ENCODE data around the gene ZRANB2.

Gene ZRANB2

GRCh38 chr1:71080230-71080738, 551 bp downstream of the ZRANB2 start:
- Histone ChIP-seq H3K27ac (ENCODE audit: low read depth, low read length) (peak overlapping the region; percentile 55), H2AK5ac (ENCODE audit: low read length) (no peak overlapping the region), H2BK15ac (replicated peaks; ENCODE audit: low read depth) (no peak overlapping the region), H3K4me2 (ENCODE audit: low read length) (peak overlapping the region; percentile 46), H3K79me2 (ENCODE audit: control insufficient read depth, insufficient read depth, low read length) (peaks cover 25% of the 10 kb centered on the region), H3K4me1 (ENCODE audit: control insufficient read depth, low read depth, low read length) (no peaks in the 10 kb centered on the region), H3K23ac (ENCODE audit: low read length) (no peak overlapping the region), H4K8ac (ENCODE audit: low read depth, low read length) (peak overlapping the region; percentile 98), H3K56ac (ENCODE audit: low read length) (peak overlapping the region; percentile 96), H3K27me3 (ENCODE audit: insufficient read depth, low read length, poor library complexity) (no peaks in the 10 kb centered on the region), H3K4ac (ENCODE audit: low read depth, low read length) (peak overlapping the region; percentile 81), H3K36me3 (ENCODE audit: control insufficient read depth, insufficient read depth, low read length) (peaks cover under 1% of the 10 kb centered on the region), H3K79me1 (ENCODE audit: low read length) (peaks cover 3% of the 10 kb centered on the region), H4K5ac (ENCODE audit: low read length) (no peak overlapping the region), H2BK120ac (ENCODE audit: low read depth, low read length) (peak overlapping the region; percentile 51), H2BK5ac (ENCODE audit: low read length) (peak overlapping the region; percentile 56), H3K18ac (ENCODE audit: low read length) (peak overlapping the region; percentile 99), H3K4me3 (ENCODE audit: low read length) (peak overlapping the region; percentile 96), H3K9ac (ENCODE audit: low read length) (peak overlapping the region; percentile 94)
- WGBS (ENCODE audit: extremely low coverage, insufficient coverage, low lambda C conversion rate): no CpG with 5 or more reads among the region's 17 CpGs
- peak; percentile 53 for DNase-seq

- no peak overlapping the region for H2BK15ac ChIP-seq (replicated peaks; ENCODE audit: low read depth)
- H3K18ac ChIP-seq (ENCODE audit: low read length): no peak overlapping the region
- H3K4me2 ChIP-seq (ENCODE audit: low read length): no peak overlapping the region
- H4K8ac ChIP-seq (ENCODE audit: low read depth, low read length): no peak overlapping the region
- no peaks in the 10 kb centered on the region for H3K4me1 ChIP-seq (ENCODE audit: control insufficient read depth, low read depth, low read length)
- H3K36me3 ChIP-seq (ENCODE audit: control insufficient read depth, insufficient read depth, low read length): peaks cover 3% of the 10 kb centered on the region
- peaks cover 3% of the 10 kb centered on the region for H3K79me1 ChIP-seq (ENCODE audit: low read length)
- no peak overlapping the region for H3K56ac ChIP-seq (ENCODE audit: low read length)
- no peak overlapping the region for H2BK120ac ChIP-seq (ENCODE audit: low read depth, low read length)
- no peaks in the 10 kb centered on the region for H3K27me3 ChIP-seq (ENCODE audit: insufficient read depth, low read length, poor library complexity)
- DNase-seq: no peak
- no CpG with 5 or more reads among the region's 1 CpG for WGBS (ENCODE audit: extremely low coverage, insufficient coverage, low lambda C conversion rate)
- no peak overlapping the region for H3K23ac ChIP-seq (ENCODE audit: low read length)
- no peak overlapping the region for H3K27ac ChIP-seq (ENCODE audit: low read depth, low read length)
- no peak overlapping the region for H2BK5ac ChIP-seq (ENCODE audit: low read length)
- no peak overlapping the region for H2AK5ac ChIP-seq (ENCODE audit: low read length)
- H3K9ac ChIP-seq (ENCODE audit: low read length): no peak overlapping the region
- H3K4me3 ChIP-seq (ENCODE audit: low read length): no peak overlapping the region
- peaks cover 20% of the 10 kb centered on the region for H3K79me2 ChIP-seq (ENCODE audit: control insufficient read depth, insufficient read depth, low read length)
- H3K4ac ChIP-seq (ENCODE audit: low read depth, low read length): no peak overlapping the region
- H4K5ac ChIP-seq (ENCODE audit: low read length): no peak overlapping the region
Observed at GRCh38 chr1:71074681-71075080, 6.2 kb downstream of the ZRANB2 start.

DNA sequence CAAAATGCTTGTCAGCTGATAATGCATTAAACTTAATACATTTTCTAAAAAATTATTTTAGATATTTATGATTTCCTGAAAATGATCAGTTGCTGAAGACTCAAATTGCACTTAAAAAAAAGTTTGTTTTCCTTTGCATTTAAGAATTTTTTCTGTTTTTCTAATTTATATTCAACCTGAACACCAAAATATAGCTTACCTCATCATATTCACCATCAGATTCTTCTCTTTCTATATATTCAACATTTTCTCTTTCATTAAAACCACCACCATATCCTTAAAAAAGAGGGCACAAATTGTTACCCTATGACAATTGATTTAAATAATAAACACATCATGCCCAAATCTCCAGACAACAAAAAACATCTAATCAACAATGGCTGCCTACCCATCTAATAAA, 8.6 kb downstream of the ZRANB2 start:
- no peak overlapping the region for H3K4me2 ChIP-seq (ENCODE audit: low read length)
- no peak overlapping the region for H4K5ac ChIP-seq (ENCODE audit: low read length)
- no peak overlapping the region for H2AK5ac ChIP-seq (ENCODE audit: low read length)
- H3K27me3 ChIP-seq (ENCODE audit: insufficient read depth, low read length, poor library complexity): no peaks in the 10 kb centered on the region
- peaks cover 5% of the 10 kb centered on the region for H3K36me3 ChIP-seq (ENCODE audit: control insufficient read depth, insufficient read depth, low read length)
- H3K79me2 ChIP-seq (ENCODE audit: control insufficient read depth, insufficient read depth, low read length): peaks cover 7% of the 10 kb centered on the region
- H3K27ac ChIP-seq (ENCODE audit: low read depth, low read length): no peak overlapping the region
- no peak overlapping the region for H2BK5ac ChIP-seq (ENCODE audit: low read length)
- no peak overlapping the region for H3K18ac ChIP-seq (ENCODE audit: low read length)
- no peaks in the 10 kb centered on the region for H3K4me1 ChIP-seq (ENCODE audit: control insufficient read depth, low read depth, low read length)
- no peak overlapping the region for H3K56ac ChIP-seq (ENCODE audit: low read length)
- no peak overlapping the region for H3K23ac ChIP-seq (ENCODE audit: low read length)
- no peak overlapping the region for H2BK120ac ChIP-seq (ENCODE audit: low read depth, low read length)
- H3K9ac ChIP-seq (ENCODE audit: low read length): no peak overlapping the region
- no peak overlapping the region for H4K8ac ChIP-seq (ENCODE audit: low read depth, low read length)
- no peak for DNase-seq
- H3K4me3 ChIP-seq (ENCODE audit: low read length): no peak overlapping the region
- no peak overlapping the region for H3K4ac ChIP-seq (ENCODE audit: low read depth, low read length)
- H2BK15ac ChIP-seq (replicated peaks; ENCODE audit: low read depth): no peak overlapping the region
- peaks cover 3% of the 10 kb centered on the region for H3K79me1 ChIP-seq (ENCODE audit: low read length)

- H2BK5ac ChIP-seq (ENCODE audit: low read length): no peak overlapping the region
- no peak overlapping the region for H3K4ac ChIP-seq (ENCODE audit: low read depth, low read length)
- H3K56ac ChIP-seq (ENCODE audit: low read length): no peak overlapping the region
- H3K79me2 ChIP-seq (ENCODE audit: control insufficient read depth, insufficient read depth, low read length): peaks cover 7% of the 10 kb centered on the region
- no peak for DNase-seq
- no peak overlapping the region for H3K18ac ChIP-seq (ENCODE audit: low read length)
- H4K8ac ChIP-seq (ENCODE audit: low read depth, low read length): no peak overlapping the region
- peaks cover 3% of the 10 kb centered on the region for H3K79me1 ChIP-seq (ENCODE audit: low read length)
- no peak overlapping the region for H2BK120ac ChIP-seq (ENCODE audit: low read depth, low read length)
- no peak overlapping the region for H4K5ac ChIP-seq (ENCODE audit: low read length)
- H2AK5ac ChIP-seq (ENCODE audit: low read length): no peak overlapping the region
- H3K4me3 ChIP-seq (ENCODE audit: low read length): no peak overlapping the region
- no peak overlapping the region for H3K27ac ChIP-seq (ENCODE audit: low read depth, low read length)
- WGBS (ENCODE audit: extremely low coverage, insufficient coverage, low lambda C conversion rate): no CpG with 5 or more reads among the region's 4 CpGs
- H2BK15ac ChIP-seq (replicated peaks; ENCODE audit: low read depth): no peak overlapping the region
- H3K27me3 ChIP-seq (ENCODE audit: insufficient read depth, low read length, poor library complexity): no peaks in the 10 kb centered on the region
- no peak overlapping the region for H3K23ac ChIP-seq (ENCODE audit: low read length)
- H3K9ac ChIP-seq (ENCODE audit: low read length): no peak overlapping the region
- H3K4me1 ChIP-seq (ENCODE audit: control insufficient read depth, low read depth, low read length): no peaks in the 10 kb centered on the region
- no peak overlapping the region for H3K4me2 ChIP-seq (ENCODE audit: low read length)
- H3K36me3 ChIP-seq (ENCODE audit: control insufficient read depth, insufficient read depth, low read length): peaks cover 5% of the 10 kb centered on the region
Observed at GRCh38 chr1:71071720-71072119, 9.1 kb downstream of the ZRANB2 start.

DNA sequence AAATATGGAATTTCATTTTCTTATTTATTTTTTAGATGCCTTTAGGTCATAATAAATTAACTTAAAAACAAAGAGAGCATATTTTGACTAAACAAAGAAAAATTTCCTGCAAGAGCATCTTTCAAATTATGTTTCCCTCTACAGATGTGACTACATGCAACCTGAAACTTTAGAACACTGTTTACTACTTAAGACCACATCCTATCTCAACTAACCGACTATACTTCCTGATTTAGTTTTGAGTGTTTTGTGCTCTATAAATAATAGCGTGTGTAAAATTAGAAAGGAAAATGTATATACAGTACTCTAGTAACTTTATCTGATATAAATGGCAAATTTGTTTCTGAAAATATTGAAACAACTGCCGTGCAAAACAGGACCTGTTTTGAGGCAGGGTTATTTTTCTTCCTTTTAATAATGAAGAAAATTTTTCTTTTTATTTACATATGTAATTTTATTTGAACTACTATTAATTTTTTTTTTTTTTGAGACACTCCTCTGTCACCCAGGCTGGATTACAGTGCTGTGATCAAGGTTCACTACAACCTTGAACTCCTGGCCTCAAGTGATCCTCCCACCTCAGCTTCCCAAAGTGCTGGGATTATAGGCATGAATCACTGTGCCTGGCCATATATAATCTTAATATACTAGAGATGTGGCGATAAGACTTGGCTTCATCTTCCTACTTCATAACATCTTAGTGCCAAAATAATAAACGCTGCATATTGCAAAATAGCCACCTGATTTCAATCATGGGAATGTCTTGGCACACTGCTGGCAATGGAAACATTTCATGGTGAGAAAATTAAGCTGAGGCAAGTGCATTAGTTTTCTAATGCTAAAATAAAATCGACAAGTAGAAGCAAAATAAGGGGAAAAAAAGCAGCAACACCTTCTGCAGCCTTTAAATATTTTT, 12.3 kb downstream of the ZRANB2 start:
- Histone ChIP-seq H3K27me3 (ENCODE audit: insufficient read depth, low read length, poor library complexity) (no peaks in the 10 kb centered on the region), H3K36me3 (ENCODE audit: control insufficient read depth, insufficient read depth, low read length) (peaks cover 7% of the 10 kb centered on the region), H3K79me1 (ENCODE audit: low read length) (no peaks in the 10 kb centered on the region), H3K23ac (ENCODE audit: low read length) (no peak overlapping the region), H2AK5ac (ENCODE audit: low read length) (no peak overlapping the region), H3K4ac (ENCODE audit: low read depth, low read length) (no peak overlapping the region), H2BK5ac (ENCODE audit: low read length) (no peak overlapping the region), H4K5ac (ENCODE audit: low read length) (no peak overlapping the region), H3K79me2 (ENCODE audit: control insufficient read depth, insufficient read depth, low read length) (no peaks in the 10 kb centered on the region), H3K9ac (ENCODE audit: low read length) (no peak overlapping the region), H3K4me1 (ENCODE audit: control insufficient read depth, low read depth, low read length) (no peaks in the 10 kb centered on the region), H2BK120ac (ENCODE audit: low read depth, low read length) (no peak overlapping the region), H3K27ac (ENCODE audit: low read depth, low read length) (no peak overlapping the region), H3K18ac (ENCODE audit: low read length) (no peak overlapping the region), H3K4me3 (ENCODE audit: low read length) (no peak overlapping the region), H4K8ac (ENCODE audit: low read depth, low read length) (no peak overlapping the region), H3K4me2 (ENCODE audit: low read length) (no peak overlapping the region), H2BK15ac (replicated peaks; ENCODE audit: low read depth) (no peak overlapping the region), H3K56ac (ENCODE audit: low read length) (no peak overlapping the region)
- WGBS (ENCODE audit: extremely low coverage, insufficient coverage, low lambda C conversion rate): 100% methylated on average over 1 of the region's 6 CpGs
- no peak for DNase-seq

Data from mesendoderm (in vitro differentiated cells).